ENCODE measurements around the gene BATF3.

GRCh38 chr1:212684076-212684475 is 15.6 kb downstream of the BATF3 start:
- no peak for TF ChIP-seq CTCF (conservative IDR thresholded peaks at IDR 0.05; ENCODE audit: low read depth, low read length)
- TF ChIP-seq POLR2A (IDR thresholded peaks at IDR 0.05; ENCODE audit: low read depth, low read length), result no peak
- no peak for TF ChIP-seq MAZ (IDR thresholded peaks at IDR 0.05; ENCODE audit: borderline replicate concordance, low read depth, low read length)
- TF ChIP-seq RAD21 (IDR thresholded peaks at IDR 0.05; ENCODE audit: low read length), result no peak
- TF ChIP-seq ELK1 (IDR thresholded peaks at IDR 0.05; ENCODE audit: borderline replicate concordance, low read depth, low read length), result no peak
- no peak for TF ChIP-seq CEBPB (IDR thresholded peaks at IDR 0.05; ENCODE audit: low read depth, low read length)
- TF ChIP-seq USF2 (IDR thresholded peaks at IDR 0.05; ENCODE audit: low read depth, low read length), result no peak
- TF ChIP-seq RCOR1 (IDR thresholded peaks at IDR 0.05; ENCODE audit: insufficient replicate concordance, low read length), result no peak
- TF ChIP-seq FOS (IDR thresholded peaks at IDR 0.05; ENCODE audit: low read depth, low read length), result no peak
- no peak for TF ChIP-seq RFX5 (IDR thresholded peaks at IDR 0.05; ENCODE audit: low read depth, low read length)
- TF ChIP-seq BHLHE40 (IDR thresholded peaks at IDR 0.05; ENCODE audit: low read depth, low read length), result no peak
- no peak for TF ChIP-seq CHD1 (IDR thresholded peaks at IDR 0.05; ENCODE audit: low read depth, low read length)

Measured in IMR-90 (cell line).